GM19238 (cell line): ENCODE measurements around the gene SDK1.

Experiments used
- DNase-seq: peaks from one replicate; pipeline ENCODE4 v3.0.0; 2011; ENCODE audit warnings: low spot score; ENCODE audit not compliant: insufficient read length

The SDK1 gene

DNA sequence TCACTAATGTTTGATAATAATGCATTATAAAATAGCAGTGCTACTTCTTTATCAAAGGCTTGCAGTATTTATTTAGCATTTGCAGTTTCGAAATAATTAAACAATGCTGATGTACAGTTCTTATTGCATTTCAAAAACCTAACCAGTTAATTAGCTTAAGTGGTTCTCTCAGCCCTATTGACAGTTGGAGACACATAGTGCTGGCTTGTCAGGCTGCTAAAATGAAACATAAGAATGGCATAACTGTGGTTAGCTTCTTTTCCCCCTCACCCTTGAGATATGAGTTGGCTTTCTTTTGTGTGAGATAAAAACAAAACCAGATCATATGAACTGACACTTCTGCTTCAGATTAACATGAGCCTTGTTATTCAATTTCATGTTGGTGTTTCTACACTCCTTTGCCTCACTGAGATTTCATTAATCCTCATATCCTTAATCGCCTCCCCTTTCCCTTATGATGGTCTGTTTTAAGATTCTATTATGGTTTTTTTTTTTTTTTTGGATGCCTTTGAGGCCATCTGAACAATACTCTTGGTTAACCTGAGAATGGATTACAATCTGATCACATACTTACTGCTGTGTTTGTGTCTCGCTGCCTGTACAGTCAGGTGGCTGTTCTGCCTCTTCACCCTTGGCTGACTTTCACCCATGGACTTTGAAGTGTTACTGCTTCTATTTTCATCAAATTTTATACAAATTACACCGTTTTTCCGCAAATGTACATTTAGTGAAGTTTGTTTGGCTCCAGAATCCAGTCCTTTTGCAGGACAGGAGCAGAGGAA lies 108.0 kb downstream of the SDK1 start:
- DNase-seq, result no peak

DNA sequence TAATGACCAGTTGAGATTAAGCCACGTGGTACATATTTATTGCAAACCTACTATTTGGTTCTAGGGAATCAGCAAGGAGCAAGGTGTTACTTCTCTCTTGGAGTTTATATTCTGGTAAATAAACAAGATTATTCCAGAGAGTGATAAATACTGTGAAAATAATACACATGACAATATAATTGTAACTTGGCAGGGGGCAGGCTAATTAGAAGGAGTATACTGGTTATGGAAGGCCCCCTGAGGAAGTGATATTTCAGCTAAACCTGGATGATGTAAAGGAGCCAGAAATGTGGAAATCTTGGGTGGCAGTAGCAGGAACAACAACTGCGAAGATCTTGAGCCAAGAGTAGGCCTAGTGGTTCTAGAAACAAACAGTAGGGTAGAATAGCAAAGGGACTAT lies 111.8 kb downstream of the SDK1 start:
- DNase-seq, result no peak

DNA sequence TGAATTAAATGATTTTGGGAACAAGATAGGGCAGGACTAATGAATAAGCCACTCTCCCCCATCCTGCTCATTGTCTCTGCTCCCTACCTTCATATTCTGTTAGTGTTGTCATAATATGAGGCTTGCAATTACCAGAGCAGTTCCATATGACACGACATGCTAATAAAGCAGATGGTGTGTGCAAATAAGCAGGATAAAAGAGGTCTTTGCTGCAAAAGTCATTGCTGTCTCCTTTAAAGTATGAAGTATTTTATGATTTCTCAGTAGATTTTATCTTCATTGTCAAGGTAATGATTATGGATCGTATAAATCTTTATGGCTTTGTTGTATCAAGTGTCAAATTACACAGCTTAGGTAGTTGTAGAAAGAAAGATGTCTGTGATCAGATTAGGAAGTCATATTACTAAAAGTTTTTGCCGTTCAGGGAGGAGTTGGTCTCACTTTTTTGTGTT lies 114.8 kb downstream of the SDK1 start:
- DNase-seq, result no peak

DNA sequence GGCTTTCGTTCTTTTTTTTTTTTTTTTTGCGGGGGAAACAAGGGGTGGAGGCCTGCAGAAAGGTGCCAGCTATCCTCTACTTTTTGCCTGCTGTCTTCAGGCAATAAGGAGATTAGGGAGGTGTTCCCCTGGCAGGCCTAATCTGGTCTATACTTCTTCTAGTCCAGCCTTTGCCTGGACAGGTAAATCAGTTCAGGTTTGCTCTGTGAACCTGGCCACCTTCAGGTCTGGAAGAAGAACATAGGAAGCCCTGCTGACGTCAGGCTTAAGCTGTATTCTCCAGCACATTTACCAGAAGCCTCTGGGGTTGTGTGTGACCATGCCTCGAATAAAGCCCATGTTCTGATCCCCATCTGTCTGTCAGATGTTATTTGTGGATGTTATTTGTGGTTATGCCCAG lies 115.4 kb downstream of the SDK1 start:
- DNase-seq, result no peak

DNA sequence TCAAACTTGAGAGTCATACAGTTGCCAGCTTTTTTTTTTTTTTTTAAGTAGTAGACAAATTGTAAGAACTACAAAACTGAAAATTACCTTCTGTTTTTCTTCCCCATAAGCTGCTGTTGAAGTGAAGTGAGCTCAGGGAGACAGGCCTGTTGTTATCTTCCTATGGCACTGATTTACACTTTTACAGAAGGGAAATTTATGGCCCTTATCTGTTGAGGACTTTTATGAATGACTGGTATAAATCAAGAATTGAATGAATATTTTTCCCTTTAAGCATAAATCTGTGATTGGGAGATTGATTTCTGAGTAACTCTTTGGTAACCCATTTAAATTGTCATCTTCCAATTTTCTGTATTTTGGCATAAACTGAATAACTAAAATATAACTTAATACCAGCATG lies 124.0 kb downstream of the SDK1 start:
- DNase-seq, result no peak

DNA sequence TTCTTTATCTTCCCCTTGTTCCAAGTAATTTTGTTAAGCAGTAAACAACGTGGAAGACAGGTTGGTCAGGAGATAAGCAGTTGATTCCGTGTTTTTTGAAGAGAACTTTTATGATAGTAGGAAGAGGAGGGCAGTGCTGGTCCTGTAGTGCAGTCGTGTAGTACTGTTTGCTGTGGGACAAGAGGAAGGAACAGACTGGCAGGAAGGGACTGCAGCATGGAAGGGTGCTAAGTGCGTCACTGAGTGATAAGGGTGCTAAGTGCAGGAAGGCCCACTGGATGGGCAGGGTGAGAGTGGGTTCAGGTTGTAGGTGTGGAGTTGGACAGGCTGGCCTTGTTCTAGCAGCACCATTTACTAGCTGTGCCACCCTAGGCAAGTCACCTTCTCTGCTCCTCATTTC lies 125.0 kb downstream of the SDK1 start:
- DNase-seq, result no peak

DNA sequence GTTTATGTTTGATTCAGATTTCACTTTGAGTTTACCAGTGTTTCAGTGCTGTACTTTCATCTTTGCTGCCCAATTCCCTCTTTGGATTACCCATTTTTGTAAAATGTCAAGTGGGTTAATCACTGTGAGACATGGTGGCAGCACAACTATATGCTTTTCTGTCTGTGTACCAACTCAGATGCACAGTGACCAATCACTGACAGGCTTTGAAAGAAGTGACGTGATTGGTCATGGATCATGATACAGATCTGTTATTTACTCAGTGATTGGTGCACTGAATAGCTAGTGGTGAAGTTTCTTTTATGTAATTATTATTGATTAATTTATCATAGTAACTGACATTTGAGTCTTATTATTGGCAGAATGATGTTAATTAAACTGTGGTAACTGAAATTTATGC lies 126.9 kb downstream of the SDK1 start:
- no peak for DNase-seq

DNA sequence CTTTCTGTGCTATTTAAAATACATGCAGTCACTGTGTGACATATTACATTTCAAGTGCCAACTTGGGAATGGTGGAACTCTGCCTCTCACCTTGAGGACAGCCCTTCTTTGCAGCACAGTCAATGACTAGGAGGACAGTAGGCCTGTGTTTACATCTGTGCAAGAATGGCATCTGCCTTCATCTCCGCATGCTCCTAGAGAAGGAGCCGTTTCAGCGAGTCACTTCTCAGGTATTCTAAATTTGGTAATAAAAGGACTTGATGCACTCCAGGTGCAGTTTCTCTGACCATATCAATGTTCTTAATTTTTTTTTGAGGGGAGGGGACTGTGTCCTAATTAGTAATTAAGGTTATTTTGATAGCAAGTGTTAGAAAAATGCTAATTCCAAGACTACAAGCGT lies 128.9 kb downstream of the SDK1 start:
- DNase-seq, result no peak

DNA sequence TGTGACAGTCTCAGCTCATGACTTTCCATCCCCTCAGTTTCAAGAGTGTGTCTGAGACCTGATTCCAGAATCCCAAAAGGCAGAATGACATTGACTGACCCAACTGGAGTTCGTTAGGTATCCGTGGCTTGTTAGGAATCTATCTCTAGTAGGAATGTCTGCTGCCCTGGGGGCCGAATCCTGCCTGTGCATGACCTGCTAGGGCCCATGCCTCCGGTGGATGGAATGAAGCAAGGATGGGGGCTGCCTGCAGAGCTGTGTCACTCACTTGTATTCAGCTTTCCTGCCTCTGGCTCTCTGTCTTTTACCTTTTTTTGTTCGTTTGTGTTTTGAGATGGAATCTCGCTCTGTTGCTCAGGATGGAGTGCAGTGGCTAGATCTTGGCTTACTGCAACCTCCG lies 129.5 kb downstream of the SDK1 start:
- DNase-seq, result no peak

DNA sequence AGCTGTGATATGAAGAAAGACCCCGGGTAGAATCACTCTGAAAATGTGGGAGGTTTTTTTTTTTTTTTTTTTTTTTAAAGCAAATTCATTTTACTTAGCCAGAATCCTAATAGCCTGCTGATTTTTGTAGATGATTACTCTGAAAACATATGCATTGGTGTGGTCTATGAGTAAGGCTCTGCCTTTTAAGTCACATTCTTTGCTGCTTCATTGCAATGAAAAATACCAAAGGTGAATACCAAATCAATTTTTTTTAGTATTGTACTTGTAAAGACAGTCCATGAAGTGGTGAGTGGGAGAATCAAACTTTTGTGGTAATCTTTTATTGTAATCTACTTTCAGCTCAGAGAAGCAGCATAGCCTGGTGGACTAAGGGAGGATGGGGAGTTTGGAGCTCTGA lies 130.3 kb downstream of the SDK1 start:
- no peak for DNase-seq

DNA sequence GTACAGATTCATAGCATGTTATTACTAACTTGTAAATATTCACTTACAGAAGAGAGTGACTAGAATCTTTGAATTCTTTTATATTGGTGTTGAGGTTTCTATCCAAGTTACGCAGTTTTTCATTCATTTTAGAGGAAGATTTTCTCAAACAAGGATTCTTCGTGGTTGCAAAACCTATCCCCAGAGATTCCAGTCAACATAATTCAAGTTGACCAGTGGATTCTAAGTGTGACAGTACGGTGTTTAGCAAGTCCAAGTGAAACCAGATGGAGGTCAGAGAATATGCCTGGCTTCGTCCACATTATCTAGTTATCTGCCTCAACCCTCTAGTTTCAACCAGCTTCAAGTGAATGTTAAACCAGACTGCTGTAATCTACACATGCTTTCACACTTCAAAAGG lies 131.9 kb downstream of the SDK1 start:
- DNase-seq, result no peak

DNA sequence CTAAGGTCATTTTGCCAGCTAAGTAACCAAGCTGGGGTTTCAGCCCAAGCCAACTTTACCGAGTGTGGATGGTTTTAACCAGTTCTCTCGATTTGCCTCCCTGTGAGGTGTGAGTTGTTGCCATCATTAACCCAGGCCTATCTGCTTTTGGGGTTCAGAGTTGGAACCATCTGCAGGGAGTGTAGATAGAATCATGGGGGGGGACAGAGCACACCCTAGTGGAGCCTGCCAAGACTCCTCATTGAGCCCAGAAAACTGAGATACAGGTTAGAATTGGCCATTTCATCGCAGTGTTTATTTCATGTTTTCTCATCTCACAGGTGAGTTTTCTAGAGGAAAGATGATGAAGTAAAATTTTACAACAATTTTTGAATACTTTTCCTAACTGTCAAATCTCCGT lies 133.6 kb downstream of the SDK1 start:
- DNase-seq, result no peak

DNA sequence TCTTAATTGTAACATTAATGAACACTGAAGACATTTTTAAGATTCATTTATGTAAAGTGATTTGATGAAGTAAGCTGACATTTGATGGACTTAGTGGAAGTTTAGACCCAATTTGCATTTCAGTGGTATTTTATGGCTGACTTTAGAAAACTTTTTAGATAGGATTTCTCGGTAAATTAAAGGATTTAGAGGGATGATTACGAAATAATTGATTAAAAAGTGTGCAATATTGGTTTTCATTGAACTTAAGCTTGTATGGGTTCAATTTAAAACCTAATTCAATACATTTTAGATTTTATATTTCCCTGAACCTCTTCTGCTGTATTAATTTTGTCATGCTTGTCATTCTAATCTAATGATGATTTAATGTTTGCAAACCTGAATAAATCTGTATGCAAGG lies 135.1 kb downstream of the SDK1 start:
- no peak for DNase-seq

DNA sequence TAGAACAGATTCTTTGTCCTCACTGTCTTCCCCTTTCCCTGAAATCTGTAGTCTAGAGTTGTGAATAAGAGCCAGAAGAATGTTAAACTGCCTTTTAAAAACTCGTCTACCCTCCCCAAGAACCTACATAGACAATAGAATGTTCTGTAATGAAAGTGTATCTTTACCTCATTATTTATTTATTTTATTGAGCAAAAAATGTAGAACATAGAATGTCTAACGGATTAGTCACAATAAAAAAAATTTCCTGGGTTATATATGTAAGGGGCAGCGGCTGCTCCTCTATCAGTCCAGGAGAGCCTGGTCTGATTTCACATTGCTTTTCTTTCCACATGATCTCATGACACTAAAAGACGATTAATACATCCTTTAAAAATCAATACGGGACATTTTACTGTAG lies 135.7 kb downstream of the SDK1 start:
- DNase-seq, result no peak

DNA sequence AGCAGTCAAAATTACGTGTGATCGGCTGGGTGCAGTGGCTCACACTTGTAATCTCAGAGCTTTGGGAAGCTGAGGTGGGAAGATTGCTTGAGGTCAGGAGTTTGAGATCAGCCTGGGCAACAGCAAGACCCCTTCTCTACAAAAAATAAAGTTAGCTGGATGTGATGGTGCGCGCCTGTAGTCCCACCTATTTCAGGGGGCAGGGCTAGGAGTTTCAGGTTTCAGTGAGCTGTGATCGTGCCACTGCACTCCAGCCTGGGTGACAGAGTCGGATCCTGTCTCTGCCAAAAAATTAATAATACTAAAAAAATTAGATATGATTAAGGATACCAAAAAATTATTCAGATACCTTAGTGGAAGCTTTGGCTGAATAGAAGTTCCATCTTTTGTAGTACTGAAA lies 136.4 kb downstream of the SDK1 start:
- no peak for DNase-seq

DNA sequence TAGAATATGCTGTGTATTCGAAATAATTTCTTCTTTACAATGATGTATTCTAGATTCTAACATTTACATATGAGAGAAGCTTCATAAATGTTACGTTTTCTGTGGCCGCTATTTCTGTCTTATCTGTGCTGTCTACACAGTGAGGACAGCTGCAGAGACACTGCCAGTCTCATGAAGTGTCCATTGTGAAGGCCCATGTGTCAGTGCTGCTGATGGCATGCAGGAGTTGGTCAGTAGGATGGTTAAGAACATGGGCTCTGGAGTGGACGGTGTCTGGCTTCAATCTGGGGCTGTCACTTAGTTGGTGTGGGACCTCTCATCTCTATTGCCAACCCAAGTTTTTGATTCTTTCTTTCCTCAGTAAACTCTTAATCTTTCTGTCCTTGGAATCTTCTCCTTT lies 137.3 kb downstream of the SDK1 start:
- DNase-seq, result no peak

DNA sequence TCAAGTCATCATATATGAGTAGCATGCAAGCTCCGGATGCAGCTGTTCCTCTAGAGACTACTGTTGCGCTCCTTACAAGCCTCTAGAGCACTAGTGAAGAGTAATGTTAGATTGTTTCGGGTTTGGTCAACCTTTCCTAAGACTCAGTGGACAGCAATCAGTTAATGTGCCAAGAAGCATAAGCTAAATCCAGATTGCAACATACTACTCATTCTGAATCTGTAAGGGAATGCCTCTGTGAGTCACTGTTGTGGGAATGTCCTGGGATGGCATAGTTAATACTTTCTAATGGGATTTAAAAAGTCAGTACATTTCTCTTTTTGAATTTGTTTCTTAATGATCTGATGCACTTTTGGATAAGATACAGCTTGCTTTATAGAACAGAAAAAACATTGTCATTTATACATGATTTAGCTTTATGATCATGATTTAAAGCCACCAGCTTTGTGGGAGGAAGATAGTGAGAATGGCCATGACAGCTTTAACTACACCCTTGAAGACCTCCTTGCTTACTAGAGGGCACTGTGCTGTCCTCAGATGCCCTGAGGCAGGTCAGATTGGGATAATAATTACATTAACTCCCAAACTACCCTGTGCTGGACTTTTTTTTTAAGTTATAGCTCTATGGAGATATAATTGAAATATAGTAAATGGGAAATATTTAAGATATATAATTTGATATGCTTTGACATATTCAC lies 138.4 kb downstream of the SDK1 start:
- no peak for DNase-seq

DNA sequence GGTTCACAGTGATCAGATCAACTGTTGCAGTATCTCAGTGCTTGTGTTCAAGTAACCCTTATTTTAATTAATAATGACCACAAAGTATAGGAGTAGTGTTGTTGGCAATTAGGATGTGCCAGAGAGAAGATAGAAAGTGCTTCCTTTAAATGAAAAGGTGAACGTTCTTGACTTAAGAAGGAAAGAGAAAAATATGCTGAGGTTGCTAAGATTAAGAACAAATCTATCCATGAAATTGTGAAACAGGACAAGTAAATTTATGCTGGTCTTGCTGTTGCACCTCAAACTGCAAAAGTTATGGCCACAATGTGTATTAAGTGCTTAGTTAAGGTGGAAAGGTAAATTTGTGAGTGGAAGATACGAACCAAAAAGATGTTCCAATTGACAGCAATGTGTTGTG lies 139.5 kb downstream of the SDK1 start:
- no peak for DNase-seq

DNA sequence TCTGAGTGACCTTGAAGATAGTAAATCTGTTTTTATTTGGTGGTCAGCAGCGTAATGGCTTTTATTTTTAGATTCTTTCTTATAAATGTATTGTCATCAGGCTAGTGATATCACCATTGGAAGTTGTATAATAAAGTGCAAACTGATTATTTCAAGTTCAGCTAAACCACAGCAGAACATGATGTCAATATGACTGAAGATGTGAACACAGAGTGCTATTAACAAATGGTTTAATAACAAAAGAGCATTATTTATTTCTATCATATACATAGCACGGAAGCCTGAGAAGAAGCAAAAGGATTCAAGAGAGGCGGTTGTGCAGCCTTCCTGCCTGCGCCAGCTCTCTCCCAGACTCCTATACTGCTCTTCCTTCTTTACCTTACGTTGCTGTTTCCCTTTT lies 142.7 kb downstream of the SDK1 start:
- DNase-seq, result no peak

DNA sequence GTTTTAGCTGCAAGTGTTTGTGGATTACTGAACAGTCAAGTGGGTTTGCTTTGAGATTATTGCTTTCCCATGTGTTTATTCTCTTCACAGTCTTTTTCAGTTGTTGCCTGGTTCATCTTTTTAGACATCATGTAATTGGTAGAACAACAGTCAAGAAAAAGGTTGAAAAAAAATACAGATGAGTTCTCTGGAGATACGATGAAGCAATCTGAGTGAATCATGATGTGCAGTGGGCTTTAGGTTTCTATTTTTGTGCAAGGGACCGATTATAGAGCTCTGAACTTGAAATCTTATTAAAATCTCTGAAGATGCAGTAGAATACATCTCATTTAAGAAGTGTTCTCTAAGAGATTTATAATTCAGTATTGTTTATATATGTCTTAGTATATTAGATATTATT lies 145.7 kb downstream of the SDK1 start:
- no peak for DNase-seq

DNA sequence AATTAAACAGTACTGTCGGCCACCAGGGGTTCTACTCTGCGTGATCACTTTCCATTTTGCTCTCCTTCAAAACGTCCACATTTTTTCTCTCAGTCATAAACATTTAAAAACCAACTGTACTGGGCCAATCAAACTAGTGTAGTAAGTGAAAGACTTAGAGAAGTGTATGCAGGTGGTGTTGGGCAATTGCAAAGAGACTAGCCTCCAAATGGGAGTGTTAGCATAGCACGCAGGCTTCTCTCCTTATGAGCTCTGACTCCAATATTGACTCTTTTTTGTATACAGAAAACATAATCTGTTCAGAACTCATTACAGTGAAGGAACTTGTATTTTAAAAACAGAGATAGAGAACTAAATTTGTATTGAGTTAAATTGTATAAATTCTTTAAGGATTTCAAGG lies 150.6 kb downstream of the SDK1 start:
- DNase-seq, result no peak

DNA sequence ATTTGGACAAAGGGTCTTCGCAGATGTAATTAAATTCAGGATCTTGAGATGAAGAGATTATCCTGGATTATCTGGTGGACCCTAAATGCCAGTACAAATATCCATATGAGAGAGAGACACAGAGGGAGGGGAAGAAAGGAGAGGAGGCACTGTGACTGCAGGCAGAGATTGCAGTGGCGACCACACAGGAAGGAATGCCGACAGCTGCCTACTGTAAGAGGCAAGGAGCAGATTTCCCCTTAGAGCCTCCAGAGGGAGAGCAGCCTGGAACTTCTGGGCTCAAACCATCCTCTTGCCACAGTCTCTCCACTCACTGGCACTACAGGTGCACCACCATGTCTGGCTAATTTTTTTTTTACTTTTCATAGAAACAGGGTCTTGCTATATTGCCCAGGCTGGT lies 152.3 kb downstream of the SDK1 start:
- DNase-seq, result no peak
